Spleen (tissue), 11 donors: Measurements from ENCODE around the gene RHOB. TPM values are rescaled to one million over a fixed set of nuclear protein-coding genes. Genes with fewer than 3 reads are reported as not detected.
A peak's percentile ranks its signal among the peaks of the same experiment; 100 is the strongest.

ENCODE experiments used
- DNase-seq: peaks from one replicate; pipeline ENCODE4 v3.0.0-alpha.2; 2020
- H3K27ac ChIP-seq, 8 donors: fragments of 200-600 bp; sonication (generic) in 7 of 8; 1 replicate in 4 of 8; 2 replicates in 4 of 8; pipeline versions ENCODE4 v1.5.0 to v1.8.0; 2016 to 2021; ENCODE audit warnings: inconsistent platforms in 4 of 8, mild to moderate bottlenecking in 4 of 8, moderate library complexity in 1 of 8
- H3K27me3 ChIP-seq, 7 donors: fragments of 200-600 bp; sonication (generic) in 6 of 7; replicated peaks in 1 of 7; 1 replicate in 4 of 7; 2 replicates in 3 of 7; pipeline versions ENCODE4 v1.5.0 to v1.8.0; 2016 to 2021; ENCODE audit warnings: inconsistent platforms in 3 of 7, mild to moderate bottlenecking in 1 of 7
- H3K36me3 ChIP-seq, 6 donors: fragments of 200-600 bp; sonication (generic) in 5 of 6; 1 replicate in 4 of 6; 2 replicates in 2 of 6; pipeline versions ENCODE4 v1.5.0 to v1.8.0; 2016 to 2021; ENCODE audit warnings: inconsistent platforms in 2 of 6
- H3K4me1 ChIP-seq, 6 donors: fragments of 200-600 bp; sonication (generic) in 5 of 6; 1 replicate in 3 of 6; 2 replicates in 3 of 6; pipeline versions ENCODE4 v1.5.0 to v1.8.0; 2016 to 2021; ENCODE audit warnings: inconsistent platforms in 3 of 6
- H3K4me3 ChIP-seq, 8 donors: fragments of 200-600 bp; sonication (generic) in 7 of 8; 1 replicate in 4 of 8; 2 replicates in 4 of 8; pipeline versions ENCODE4 v1.5.0 to v1.8.0; 2016 to 2021; ENCODE audit warnings: inconsistent platforms in 4 of 8, mild to moderate bottlenecking in 4 of 8, moderate library complexity in 2 of 8
- H3K9me3 ChIP-seq, 8 donors: fragments of 200-600 bp; sonication (generic) in 7 of 8; 1 replicate in 4 of 8; 2 replicates in 4 of 8; pipeline versions ENCODE4 v1.5.0 to v1.8.0; 2016 to 2021; ENCODE audit warnings: inconsistent platforms in 4 of 8
- CTCF ChIP-seq, 11 experiments: fragments of 200-600 bp in 7 of 11; fragments of 450-650 bp in 4 of 11; sonication (generic) in 4 of 11; IDR thresholded peaks in 8 of 11; conservative IDR thresholded peaks in 3 of 11; 1 replicate in 7 of 11; 2 replicates in 4 of 11; pipeline versions ENCODE4 v1.4.0 to v1.8.0; 2016 to 2021; ENCODE audit warnings: antibody characterized with exemption in 11 of 11, inconsistent platforms in 4 of 11, mild to moderate bottlenecking in 1 of 11
- POLR2A ChIP-seq, 3 donors: fragments of 450-650 bp; IDR thresholded peaks; one replicate each; pipeline ENCODE4 v1.5.1; 2017; ENCODE audit warnings: antibody characterized with exemption in 3 of 3, mild to moderate bottlenecking in 1 of 3
- POLR2AphosphoS5 ChIP-seq, 3 donors: sonication (generic); formaldehyde crosslinking; IDR thresholded peaks; one replicate each; pipeline ENCODE4 v1.5.1; 2017; ENCODE audit warnings: antibody characterized with exemption in 3 of 3
- WGBS, 5 donors: extraction: QIAGEN DNeasy Blood & Tissue Kit in 3 of 5; methylation state at CpG; one replicate each; pipeline versions ENCODE4 v1.1.5 to v1.1.7; 2013 to 2018; 5-methylcytosine and 5-hydroxymethylcytosine counted together
- intact Hi-C: fragments of 100-400 bp; cut with DNase I; formaldehyde crosslinking; loops from one replicate; pipeline ENCODE4 v1.15.0; 2023; ENCODE audit warnings: low total_unique reads
- polyA plus RNA-seq, 3 donors: library from polyadenylated mRNA; stranded (reverse); fragments of 200-250 nt; gene quantifications; one replicate each; pipeline ENCODE4 v1.2.1, GENCODE V29; 2013
- total RNA-seq, 7 donors: library from RNA; depleted of rRNA in 3 of 7; stranded (reverse); fragments of >200 nt in 3 of 7; fragmentation: NEBNext Ultra II Directional in 4 of 7; extraction: Animal tissue kit (Norgen Biotek cat#: 25700) in 4 of 7; gene quantifications; one replicate each; pipeline versions ENCODE4 v1.1.0 to v1.2.1, GENCODE V29; 2016 to 2021
- donor health status: healthy with polysubstance abuse.
- donor health status: DM: no; HTN: no; CAD: no; lungs with moderate emphysema.
- donor health status: DM: no; HTN: no; CAD: no.
- donor health status: Bipolar disorder and iron deficiency.
- donor health status: healthy.
- donor health status: DM: no; HTN: no; CAD: no.
- donor health status: DM: yes; HTN: yes; CAD: no.

RHOB gene
- total and polyA plus RNA-seq, 10 donors = 32.6 to 309 (median 158) TPM

- no peak for TF ChIP-seq CTCF (IDR thresholded peaks at IDR 0.05 in 8 of 11, conservative IDR thresholded peaks at IDR 0.05 in 3 of 11)
- TF ChIP-seq POLR2A (IDR thresholded peaks at IDR 0.05) = no peak
- TF ChIP-seq POLR2AphosphoS5 (IDR thresholded peaks at IDR 0.05) = no peak
- H3K36me3 ChIP-seq = no peaks in the 10 kb centered on the region
- H3K4me3 ChIP-seq = no peak overlapping the region
- WGBS, 5 donors = 82 to 92% (median 89%) methylated on average over 3 of the region's 3 CpGs
- no peaks in the 10 kb centered on the region for H3K27me3 ChIP-seq
- peak overlapping the region in 5 of 8 donors; percentile 48 to 78 (median 60) for H3K27ac ChIP-seq
- H3K4me1 ChIP-seq = peaks cover 13 to 41% (median 25%) of the 10 kb centered on the region in 6 donors
- DNase-seq = no peak
- intact Hi-C loops = no loop called here
- H3K9me3 ChIP-seq = no peaks in the 10 kb centered on the region
Measured at GRCh38 chr2:20418519-20418918, 28.4 kb upstream of the RHOB start.

GRCh38 chr2:20419007-20419576, 27.8 kb upstream of the RHOB start:
- H3K9me3 ChIP-seq = no peaks in the 10 kb centered on the region
- intact Hi-C loops = no loop called here
- H3K4me3 ChIP-seq = no peak overlapping the region
- no peak for DNase-seq
- peak overlapping the region in 6 of 8 donors; percentile 48 to 78 (median 65) for H3K27ac ChIP-seq
- TF ChIP-seq POLR2AphosphoS5 (IDR thresholded peaks at IDR 0.05) (peak in 1 of 3 donors; percentile 35), POLR2A (IDR thresholded peaks at IDR 0.05) (no peak), CTCF (IDR thresholded peaks at IDR 0.05 in 8 of 11, conservative IDR thresholded peaks at IDR 0.05 in 3 of 11) (no peak)
- H3K27me3 ChIP-seq = no peaks in the 10 kb centered on the region
- WGBS, 5 donors = 15 to 61% (median 56%) methylated on average over 3 to 8 of the region's 8 CpGs
- peaks cover 17 to 47% (median 31%) of the 10 kb centered on the region in 6 donors for H3K4me1 ChIP-seq
- no peaks in the 10 kb centered on the region for H3K36me3 ChIP-seq

- TF ChIP-seq CTCF (IDR thresholded peaks at IDR 0.05 in 8 of 11, conservative IDR thresholded peaks at IDR 0.05 in 3 of 11) = no peak
- TF ChIP-seq POLR2AphosphoS5 (IDR thresholded peaks at IDR 0.05) = no peak
- TF ChIP-seq POLR2A (IDR thresholded peaks at IDR 0.05) = no peak
- WGBS, 5 donors = 75 to 94% (median 83%) methylated on average over 7 to 9 of the region's 9 CpGs
- Histone ChIP-seq H3K9me3 (no peaks in the 10 kb centered on the region), H3K4me3 (no peak overlapping the region), H3K4me1 (peaks cover 23 to 54% (median 38%) of the 10 kb centered on the region in 6 donors), H3K36me3 (no peaks in the 10 kb centered on the region), H3K27me3 (no peaks in the 10 kb centered on the region), H3K27ac (peak overlapping the region in 4 of 8 donors; percentile 57 to 78 (median 65))
- DNase-seq = no peak
- intact Hi-C loops = no loop called here
Measured at GRCh38 chr2:20419752-20420151, 27.1 kb upstream of the RHOB start.

- H3K4me1 ChIP-seq = peaks cover 34 to 69% (median 54%) of the 10 kb centered on the region in 6 donors
- intact Hi-C loops = no loop called here
- no peak overlapping the region for H3K4me3 ChIP-seq
- no peaks in the 10 kb centered on the region for H3K27me3 ChIP-seq
- H3K9me3 ChIP-seq = no peaks in the 10 kb centered on the region
- no peak for TF ChIP-seq POLR2AphosphoS5 (IDR thresholded peaks at IDR 0.05)
- no peak for TF ChIP-seq POLR2A (IDR thresholded peaks at IDR 0.05)
- TF ChIP-seq CTCF (IDR thresholded peaks at IDR 0.05 in 8 of 11, conservative IDR thresholded peaks at IDR 0.05 in 3 of 11) = no peak
- no peaks in the 10 kb centered on the region for H3K36me3 ChIP-seq
- H3K27ac ChIP-seq = peak overlapping the region in 6 of 8 donors; percentile 36 to 92 (median 84)
- DNase-seq = no peak
- 69 to 82% (median 77%) methylated on average over 12 to 14 of the region's 14 CpGs for WGBS, 5 donors
Measured at GRCh38 chr2:20421336-20421987, 25.4 kb upstream of the RHOB start.
